GM23248 (cell line): Measurements from ENCODE around the gene HOXA6. TPM values are rescaled to one million over a fixed set of nuclear protein-coding genes. Genes with fewer than 3 reads are reported as not detected.

Source experiments
- DNase-seq: peaks from one replicate; pipeline ENCODE4 v3.0.0-alpha.2; 2015
- H2AFZ ChIP-seq: fragments of 200-600 bp; sonication (generic); 2 replicates; pipeline ENCODE4 v1.6.1; 2016; ENCODE audit warnings: antibody characterized with exemption
- H3F3A ChIP-seq: fragments of 200-600 bp; sonication (generic); 2 replicates; pipeline ENCODE4 v1.6.1; 2016; ENCODE audit warnings: mild to moderate bottlenecking, antibody characterized with exemption, mixed run types; ENCODE audit not compliant: insufficient read depth
- H3K27ac ChIP-seq: fragments of 200-600 bp; sonication (generic); 2 replicates; pipeline ENCODE4 v1.5.1; 2016; ENCODE audit warnings: mild to moderate bottlenecking
- H3K27me3 ChIP-seq: fragments of 200-600 bp; sonication (generic); replicated peaks from 2 replicates; pipeline ENCODE4 v1.6.1; 2016; ENCODE audit warnings: mild to moderate bottlenecking; ENCODE audit not compliant: insufficient read depth
- H3K36me3 ChIP-seq: fragments of 200-600 bp; sonication (generic); 2 replicates; pipeline ENCODE4 v1.6.1; 2016; ENCODE audit warnings: low read depth, mild to moderate bottlenecking
- H3K4me1 ChIP-seq: fragments of 200-600 bp; sonication (generic); 2 replicates; pipeline ENCODE4 v1.6.1; 2016; ENCODE audit warnings: mild to moderate bottlenecking; ENCODE audit not compliant: insufficient read depth
- H3K4me2 ChIP-seq: fragments of 200-600 bp; sonication (generic); one replicate; pipeline ENCODE4 v1.6.1; 2016; ENCODE audit warnings: mild to moderate bottlenecking; ENCODE audit not compliant: unreplicated experiment
- H3K4me3 ChIP-seq: fragments of 200-600 bp; sonication (generic); 2 replicates; pipeline ENCODE4 v1.5.1; 2016; ENCODE audit warnings: mild to moderate bottlenecking
- H3K79me2 ChIP-seq: fragments of 200-600 bp; sonication (generic); 2 replicates; pipeline ENCODE4 v1.6.1; 2016; ENCODE audit warnings: mild to moderate bottlenecking; ENCODE audit not compliant: insufficient read depth
- H3K9ac ChIP-seq: fragments of 200-600 bp; sonication (generic); 2 replicates; pipeline ENCODE4 v1.6.1; 2016; ENCODE audit warnings: mild to moderate bottlenecking
- H3K9me2 ChIP-seq: fragments of 200-600 bp; sonication (generic); 2 replicates; pipeline ENCODE4 v1.6.1; 2016; ENCODE audit warnings: mixed run types, mild to moderate bottlenecking, moderate library complexity; ENCODE audit not compliant: insufficient read depth
- H3K9me3 ChIP-seq: fragments of 200-600 bp; sonication (generic); one replicate; pipeline ENCODE4 v1.6.1; 2017; ENCODE audit warnings: low read depth
- H4K20me1 ChIP-seq: fragments of 200-600 bp; sonication (generic); 2 replicates; pipeline ENCODE4 v1.6.0; 2016; ENCODE audit not compliant: insufficient read depth
- EZH2 ChIP-seq: fragments of 200-600 bp; sonication (generic); IDR thresholded peaks from 2 replicates; pipeline ENCODE4 v1.6.1; 2018; ENCODE audit warnings: antibody characterized with exemption, mild to moderate bottlenecking; ENCODE audit not compliant: insufficient read depth, poor library complexity, severe bottlenecking
- EZH2phosphoT487 ChIP-seq: fragments of 200-600 bp; sonication (generic); IDR thresholded peaks from 2 replicates; pipeline ENCODE4 v1.6.1; 2018; ENCODE audit warnings: antibody characterized with exemption, moderate library complexity, mild to moderate bottlenecking, low read depth; ENCODE audit not compliant: insufficient read depth
- WGBS, 2 experiments: methylation state at CpG; one replicate each; pipeline ENCODE4 v1.1.6; 2015 to 2017; ENCODE audit warnings: low lambda C conversion rate in 2 of 2, low coverage in 1 of 2; ENCODE audit errors: missing lambda C conversion rate in 2 of 2; 5-methylcytosine and 5-hydroxymethylcytosine counted together
- in situ Hi-C: fragments of 300-500 bp; cut with MboI; formaldehyde crosslinking; loops from 2 replicates; pipeline ENCODE4 v1.15.0; 2020
- polyA plus RNA-seq: library from polyadenylated mRNA; unstranded; fragments of >200 nt; fragmentation: Nextera tagmentation; extraction: Ambion mirVana; gene quantifications from 2 replicates; pipeline ENCODE4 v1.2.1, GENCODE V29; 2016
- total RNA-seq: library from RNA; depleted of rRNA; stranded (reverse); fragments of >200 nt; shearing (Covaris generic); gene quantifications from 2 replicates; pipeline ENCODE4 v1.2.3, GENCODE V29; 2014

HOXA6 gene
- total and polyA plus RNA-seq, 2 experiments from 2014 or later = 3.2 to 3.5 TPM

GRCh38 chr7:27185013-27185853 is 37.7 kb upstream of the HOXA6 start, which contains the start of gene HOXA11:
HOXA11 (minus strand) TSS chr7:27185232; CDS start chr7:27185144, 88 bp downstream.
- 41 to 44% methylated on average over 38 to 43 of the region's 43 CpGs for WGBS, 2 experiments
- peak; percentile 92 for DNase-seq
- H2AFZ ChIP-seq = peak within 1 kb of the TSS; percentile 84
- H3K9me3 ChIP-seq = no peaks in the 10 kb centered on the region
- in situ Hi-C loops = no loop called here
- peak within 1 kb of the TSS; percentile 69 for H3K27ac ChIP-seq
- peak within 1 kb of the TSS; percentile 100 for H3K4me2 ChIP-seq
- peak within 1 kb of the TSS; percentile 82 for H3K9ac ChIP-seq
- no peaks in the 10 kb centered on the region for H3K36me3 ChIP-seq
- H3K9me2 ChIP-seq = no peaks in the 10 kb centered on the region
- H3F3A ChIP-seq = peaks cover 8% of the 10 kb centered on the region; the same call in 1 of the 2 replicates
- peak within 1 kb of the TSS; percentile 87 for H3K4me3 ChIP-seq
- peaks cover 39% of the 10 kb centered on the region for H3K79me2 ChIP-seq
- H3K4me1 ChIP-seq = peaks cover 27% of the 10 kb centered on the region
- no peaks in the 10 kb centered on the region for H3K27me3 ChIP-seq
- H4K20me1 ChIP-seq = no peaks in the 10 kb centered on the region
- TF ChIP-seq EZH2 (no peak), EZH2phosphoT487 (no peak)

DNA sequence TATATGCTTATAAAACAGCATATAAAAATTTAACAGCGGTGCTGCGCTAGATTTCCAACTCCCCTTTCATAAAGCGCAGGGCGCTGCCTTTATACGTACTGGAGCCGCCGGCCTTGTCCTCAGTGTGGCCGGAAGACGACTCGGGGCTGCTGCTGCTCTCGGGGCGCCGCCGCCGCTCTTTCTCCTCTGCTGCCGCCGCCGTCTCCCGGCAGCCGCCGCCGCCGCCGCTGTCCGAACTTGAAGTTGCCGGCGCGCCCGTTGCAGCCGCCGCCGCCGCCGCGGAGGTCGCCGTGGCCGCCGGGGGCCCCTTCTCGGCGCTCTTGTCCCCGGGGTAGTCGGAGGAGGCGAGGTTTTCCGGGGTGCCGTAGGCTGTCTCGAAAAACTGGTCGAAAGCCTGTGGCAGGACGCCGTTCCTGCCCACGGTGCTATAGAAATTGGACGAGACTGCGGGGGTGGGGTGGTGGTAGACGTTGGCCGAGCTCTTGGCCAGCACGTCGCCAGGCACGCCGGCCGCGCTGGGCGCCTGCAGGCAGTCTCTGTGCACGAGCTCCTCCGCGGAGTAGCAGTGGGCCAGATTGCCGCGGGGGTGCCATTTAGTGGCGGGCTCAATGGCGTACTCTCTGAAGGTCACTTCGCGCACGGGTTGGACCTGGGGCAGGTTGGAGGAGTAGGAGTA is 36.9 kb upstream of the HOXA6 start:
- no peaks in the 10 kb centered on the region for H3K9me3 ChIP-seq
- H3K79me2 ChIP-seq = peaks cover 43% of the 10 kb centered on the region
- peaks cover 29% of the 10 kb centered on the region for H3K4me1 ChIP-seq
- H3K9ac ChIP-seq = peak overlapping the region; percentile 82
- no peaks in the 10 kb centered on the region for H3K9me2 ChIP-seq
- H3F3A ChIP-seq = peaks cover 8% of the 10 kb centered on the region; the same call in 1 of the 2 replicates
- peak overlapping the region; percentile 87 for H3K4me3 ChIP-seq
- no peaks in the 10 kb centered on the region for H3K27me3 ChIP-seq
- WGBS, 2 experiments = 1 to 2% methylated on average over 65 to 70 of the region's 72 CpGs
- in situ Hi-C loops = no loop called here
- peak overlapping the region; percentile 84 for H2AFZ ChIP-seq
- peak; percentile 83 for DNase-seq
- peak overlapping the region; percentile 69 for H3K27ac ChIP-seq
- H4K20me1 ChIP-seq = no peaks in the 10 kb centered on the region
- peak overlapping the region; percentile 100 for H3K4me2 ChIP-seq
- TF ChIP-seq EZH2 (no peak), EZH2phosphoT487 (no peak)
- H3K36me3 ChIP-seq = no peaks in the 10 kb centered on the region

GRCh38 chr7:27183682-27184336 is 36.2 kb upstream of the HOXA6 start:
- DNase-seq = peak; percentile 78
- TF ChIP-seq EZH2 = no peak
- TF ChIP-seq EZH2phosphoT487 = no peak
- Histone ChIP-seq H3K27me3 (no peaks in the 10 kb centered on the region), H3K27ac (peak overlapping the region; percentile 69), H2AFZ (peak overlapping the region; percentile 84), H3K4me3 (peak overlapping the region; percentile 87), H4K20me1 (no peaks in the 10 kb centered on the region), H3K36me3 (no peaks in the 10 kb centered on the region), H3K4me2 (peak overlapping the region; percentile 100), H3F3A (peaks cover 8% of the 10 kb centered on the region; the same call in 1 of the 2 replicates), H3K9ac (peak overlapping the region; percentile 82), H3K9me2 (no peaks in the 10 kb centered on the region), H3K79me2 (peaks cover 50% of the 10 kb centered on the region), H3K9me3 (no peaks in the 10 kb centered on the region), H3K4me1 (peaks cover 29% of the 10 kb centered on the region)
- 1% methylated on average over 29 to 30 of the region's 30 CpGs for WGBS, 2 experiments
- in situ Hi-C loops = no loop called here
